ENCODE results near the gene RNU5B-1. TPM values are rescaled to one million over a fixed set of nuclear protein-coding genes. Genes with fewer than 3 reads are reported as not detected.
"Not testable (repeated sequence)": the region's sequence is repeated elsewhere in the genome, so short reads cannot be mapped to it uniquely, and the experiment has no call there.

The RNU5B-1 gene
- total RNA-seq, 1 experiment from 2014 or later = not detected

DNA sequence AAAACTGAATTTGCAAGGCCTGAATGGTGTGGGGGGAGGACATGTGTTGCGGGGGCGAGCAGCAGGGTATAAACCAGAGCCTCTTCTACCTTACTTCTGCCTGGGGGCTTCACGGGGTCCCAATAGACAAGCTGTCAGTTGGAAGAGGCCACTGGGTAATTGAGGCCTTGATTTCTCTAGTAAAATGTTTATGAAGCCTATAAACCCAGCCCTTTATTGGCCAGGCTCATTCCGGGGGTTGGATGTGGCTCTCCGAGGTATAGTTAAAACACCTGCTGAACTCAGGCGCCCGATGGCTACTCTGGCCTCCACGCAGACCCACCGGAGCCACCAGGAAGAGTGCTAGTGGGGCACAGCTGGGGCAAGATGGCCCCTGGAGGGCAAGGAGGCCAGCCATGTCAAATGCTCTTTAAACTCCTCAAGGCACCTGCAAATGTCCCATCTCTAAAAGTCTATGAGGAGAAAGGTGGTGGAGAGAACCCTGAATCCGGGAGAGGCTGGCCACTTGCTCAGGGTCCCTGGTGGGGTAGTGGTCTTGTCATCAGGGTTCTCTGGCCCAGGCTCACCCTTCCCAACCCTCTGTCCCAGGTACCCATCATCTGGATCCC is 39.0 kb downstream of the RNU5B-1 start:
- DNase-seq (ENCODE audit: low read depth) = no peak

DNA sequence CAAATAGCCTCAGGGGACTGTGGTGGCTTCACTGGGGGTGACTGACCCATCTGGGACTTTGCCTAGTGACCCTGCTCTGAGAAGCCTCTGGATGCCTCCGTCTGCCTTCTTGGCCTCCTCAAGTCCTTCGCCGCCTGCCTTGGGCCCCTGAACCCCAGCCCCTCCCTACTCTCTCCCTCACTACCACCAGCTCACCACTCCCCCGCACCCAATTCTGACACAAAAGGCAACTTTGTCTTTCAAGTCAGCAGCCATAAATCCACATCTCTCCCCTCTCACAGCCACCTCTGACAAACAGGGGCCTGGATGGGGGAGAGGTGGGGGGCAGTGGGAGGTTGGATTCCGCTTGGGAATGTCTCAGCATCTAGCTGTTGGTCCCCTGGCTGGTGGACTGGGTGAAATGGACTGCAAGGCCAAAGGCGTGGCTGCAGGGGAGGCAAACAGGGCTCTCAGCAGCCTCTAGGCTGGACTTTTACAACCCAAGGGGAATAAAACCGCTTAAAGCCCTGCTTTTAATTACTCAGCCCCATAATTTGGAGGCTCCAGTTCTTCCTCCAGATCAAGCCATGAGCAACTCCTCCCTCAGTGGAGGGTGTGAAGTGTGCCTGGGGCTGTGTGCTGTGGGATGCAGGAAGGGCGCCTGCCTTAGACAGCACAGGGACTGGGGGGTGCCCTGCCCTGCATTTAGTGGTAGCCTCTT is 39.9 kb downstream of the RNU5B-1 start:
- no peak for DNase-seq (ENCODE audit: low read depth)

- DNase-seq (ENCODE audit: low read depth) = no peak
These were observed 40.4 kb downstream of the RNU5B-1 start for GRCh38 chr15:65344914-65345275.

DNA sequence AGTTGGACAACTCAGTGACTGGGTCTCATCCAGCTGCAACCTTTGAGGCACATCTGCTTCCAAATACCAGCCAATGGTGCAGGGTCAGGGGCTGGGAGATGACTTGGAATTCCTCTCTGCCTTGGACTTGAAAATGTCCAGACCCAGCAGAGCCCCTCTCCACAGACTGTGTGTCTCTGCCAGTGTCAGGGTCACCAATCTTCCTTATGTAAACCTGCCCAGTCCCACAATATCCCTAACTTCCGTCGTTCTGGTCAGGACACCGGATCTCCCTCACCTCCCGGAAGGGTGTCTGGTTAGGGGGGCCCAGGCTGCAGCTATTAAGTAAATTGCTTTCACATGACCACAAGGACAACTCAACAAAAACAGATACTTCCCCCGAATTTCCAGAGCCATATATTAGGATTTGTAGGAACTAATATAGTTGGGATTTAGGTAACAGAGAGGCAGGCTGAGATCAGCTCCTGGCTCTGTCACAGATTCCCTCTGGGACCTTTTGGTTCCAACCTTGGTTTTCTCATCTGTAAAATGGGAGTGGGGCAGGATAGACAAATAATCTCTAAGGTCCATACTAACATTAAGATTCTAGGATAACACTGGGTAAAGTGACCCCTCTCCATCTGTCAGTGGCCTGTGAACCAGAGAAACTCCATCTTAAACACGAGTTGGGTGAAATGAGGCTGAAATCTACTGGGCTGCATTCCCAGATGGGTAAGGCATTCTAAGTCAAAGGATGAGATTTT is 42.5 kb downstream of the RNU5B-1 start:
- no peak for DNase-seq (ENCODE audit: low read depth)

DNA sequence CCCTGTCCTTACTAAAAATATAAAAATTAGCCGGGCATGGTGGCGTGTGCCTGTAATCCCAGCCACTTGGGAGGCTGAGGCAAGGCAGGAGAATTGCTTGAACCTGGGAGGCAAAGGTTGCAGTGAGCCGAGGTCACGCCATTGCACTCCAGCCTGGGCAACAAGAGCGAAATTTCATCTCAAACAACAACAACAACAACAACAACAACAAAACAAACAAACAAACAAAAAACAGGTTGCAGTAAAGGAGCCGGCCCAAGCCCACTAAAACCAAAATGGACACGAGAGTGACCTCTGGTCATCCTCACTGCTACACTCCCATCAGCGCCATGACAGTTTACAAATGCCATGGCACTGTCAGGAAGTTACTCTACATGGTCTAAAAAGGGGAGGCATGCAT is 43.3 kb downstream of the RNU5B-1 start:
- DNase-seq (ENCODE audit: low read depth) = not testable (repeated sequence)

DNA sequence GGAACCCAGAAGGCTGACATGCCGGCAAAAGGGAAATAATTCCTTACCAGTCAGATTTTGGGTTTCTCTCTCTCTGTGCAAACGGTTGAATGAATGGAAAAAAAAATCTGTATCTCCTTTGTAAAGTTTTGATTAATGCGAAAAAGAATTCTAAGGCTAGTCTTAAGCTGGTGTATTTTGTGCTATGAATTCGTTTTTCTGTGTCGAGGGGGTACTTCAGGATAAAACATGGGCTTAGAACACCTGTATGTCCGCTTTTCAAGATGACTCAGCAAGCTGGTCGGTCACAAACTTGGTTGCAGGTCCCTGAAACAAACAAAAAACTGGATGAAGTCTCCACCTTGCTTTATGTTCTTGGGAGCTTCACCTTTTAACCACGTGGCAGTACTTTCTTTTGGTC is 44.9 kb downstream of the RNU5B-1 start:
- no peak for DNase-seq (ENCODE audit: low read depth)

DNA sequence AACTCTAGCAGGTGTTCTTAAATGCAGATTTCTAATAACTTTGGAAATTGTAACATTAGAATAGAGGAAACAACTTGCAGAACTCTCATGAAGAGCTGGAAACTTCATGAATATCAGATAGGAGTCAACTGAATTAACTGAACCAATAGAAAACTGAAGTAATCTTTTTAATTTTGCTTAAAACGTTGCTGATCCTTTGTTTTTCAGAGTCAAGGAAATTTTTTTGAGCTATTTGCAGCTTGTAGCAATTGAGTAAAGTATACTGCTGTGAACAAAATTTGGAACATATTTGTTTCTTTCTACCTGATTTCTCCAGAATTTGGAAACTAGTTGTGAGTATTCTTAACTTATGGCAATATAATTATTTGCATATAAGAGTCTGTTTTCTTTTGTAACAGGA is 47.5 kb downstream of the RNU5B-1 start:
- DNase-seq (ENCODE audit: low read depth) = not testable (repeated sequence)

Other genes with a start within 250 kb of the RNU5B-1 start
- gene RASL12, start 236.7 kb upstream of the RNU5B-1 start, total RNA-seq (2014; rRNA removed; shearing (Covaris generic)) = 1.5 and 1.6 TPM in 2 replicates
- not detected in 2 replicates for gene KBTBD13, start 227.9 kb upstream of the RNU5B-1 start, total RNA-seq (2014; rRNA removed; shearing (Covaris generic))
- gene UBAP1L, start 189.5 kb upstream of the RNU5B-1 start, total RNA-seq (2014; rRNA removed; shearing (Covaris generic)) = 0.03 and 0.06 TPM in 2 replicates
- 13.3 and 17.4 TPM in 2 replicates for gene PDCD7, start 170.9 kb upstream of the RNU5B-1 start, total RNA-seq (2014; rRNA removed; shearing (Covaris generic))
- 46.7 and 57.1 TPM in 2 replicates for gene CLPX, start 119.3 kb upstream of the RNU5B-1 start, total RNA-seq (2014; rRNA removed; shearing (Covaris generic))
- gene CILP, start 93.2 kb upstream of the RNU5B-1 start, total RNA-seq (2014; rRNA removed; shearing (Covaris generic)) = 0.03 TPM in 1 of 2 replicates, not detected in the other
- gene PARP16, start 17.8 kb upstream of the RNU5B-1 start, total RNA-seq (2014; rRNA removed; shearing (Covaris generic)) = 3.8 TPM in 2 replicates
- not detected in 2 replicates for gene RNU5A-1, start 8.6 kb upstream of the RNU5B-1 start, total RNA-seq (2014; rRNA removed; shearing (Covaris generic))
- gene IGDCC3, start 73.3 kb downstream of the RNU5B-1 start, total RNA-seq (2014; rRNA removed; shearing (Covaris generic)) = not detected in 2 replicates
- 0.24 and 0.34 TPM in 2 replicates for gene IGDCC4, start 118.3 kb downstream of the RNU5B-1 start, total RNA-seq (2014; rRNA removed; shearing (Covaris generic))
- gene DPP8, start 213.0 kb downstream of the RNU5B-1 start, total RNA-seq (2014; rRNA removed; shearing (Covaris generic)) = 21.0 and 24.9 TPM in 2 replicates
- 105 and 109 TPM in 2 replicates for gene HACD3, start 225.8 kb downstream of the RNU5B-1 start, total RNA-seq (2014; rRNA removed; shearing (Covaris generic))

Measured in Daoy (cell line).